ENCODE results near the gene NR2F1-AS1.

GRCh38 chr5:93557021-93557604 is 23.9 kb downstream of the NR2F1-AS1 start:
- TF ChIP-seq FOXM1 (IDR thresholded peaks at IDR 0.05; ENCODE audit: borderline replicate concordance) = no peak
- TF ChIP-seq ARNT (IDR thresholded peaks at IDR 0.05) = no peak
- TF ChIP-seq FOXK2 (IDR thresholded peaks at IDR 0.05) = no peak
- no peak for TF ChIP-seq ELF4 (IDR thresholded peaks at IDR 0.05)
- no peak for TF ChIP-seq TARDBP (IDR thresholded peaks at IDR 0.05)
- TF ChIP-seq SP1 (IDR thresholded peaks at IDR 0.05) = no peak
- no peak for TF ChIP-seq LEF1 (IDR thresholded peaks at IDR 0.05; ENCODE audit: borderline replicate concordance)
- TF ChIP-seq ZNF384 (IDR thresholded peaks at IDR 0.05) = no peak
- no peak for TF ChIP-seq SUZ12 (IDR thresholded peaks at IDR 0.05)
- TF ChIP-seq FOXA1 (IDR thresholded peaks at IDR 0.05) = no peak
